Astrocyte (in vitro differentiated cells and primary cell): ENCODE results near the gene RPS21.

Experiments used
- CTCF ChIP-seq: IDR thresholded peaks from 2 replicates; pipeline ENCODE4 v1.5.1; 2011; ENCODE audit warnings: low read depth, mild to moderate bottlenecking, inconsistent platforms, low read length, moderate library complexity; ENCODE audit not compliant: insufficient read depth
- EZH2 ChIP-seq: IDR thresholded peaks from 2 replicates; pipeline ENCODE4 v1.6.1; 2012; ENCODE audit warnings: mild to moderate bottlenecking, low read length, inconsistent platforms; ENCODE audit not compliant: insufficient read depth

GRCh38 chr20:62358171-62359042 lies 28.5 kb upstream of the RPS21 start:
- TF ChIP-seq EZH2 (no peak), CTCF (no peak)
